Ishikawa (cell line): ENCODE data around the gene SGTA.

Experiments
- CEBPB ChIP-seq: IDR thresholded peaks from 2 replicates; pipeline ENCODE4 v1.6.1; 2012
- RAD21 ChIP-seq: IDR thresholded peaks from 2 replicates; pipeline ENCODE4 v1.6.1; 2012; ENCODE audit warnings: low read depth
- TAF1 ChIP-seq: IDR thresholded peaks from 2 replicates; pipeline ENCODE4 v1.6.1; 2012; ENCODE audit warnings: low read depth, mild to moderate bottlenecking

DNA sequence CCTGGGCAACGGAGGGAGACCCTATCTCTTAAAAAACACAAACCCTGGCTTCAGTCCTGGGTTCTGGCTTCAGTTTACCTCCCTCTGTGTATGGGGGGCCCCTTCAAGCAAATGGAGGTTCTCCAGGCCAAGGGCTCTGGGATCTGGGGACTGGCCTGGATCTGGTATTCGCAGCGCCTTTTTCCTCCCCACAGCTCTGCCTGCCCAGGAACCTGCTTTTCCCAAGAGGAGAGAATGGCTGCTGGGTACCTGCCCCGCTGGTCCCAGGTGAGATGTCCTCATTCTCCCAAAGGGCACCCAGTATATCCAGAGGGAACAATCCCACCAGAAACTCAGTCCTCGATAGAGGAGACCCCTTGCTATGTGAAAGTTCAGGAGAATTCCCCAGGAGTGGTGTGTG, 39.8 kb upstream of the SGTA start:
- TF ChIP-seq TAF1 (no peak), RAD21 (no peak), CEBPB (no peak)
